GM12878 (cell line): ENCODE results near the gene P3H3. TPM values are rescaled to one million over a fixed set of nuclear protein-coding genes. Genes with fewer than 3 reads are reported as not detected.

ENCODE experiments used
- ATAC-seq: fragments of 200-7000 bp; cut with Tn5 transposase; 3 replicates; pipeline ENCODE4 v1.9.1; 2020; ENCODE audit warnings: mild to moderate bottlenecking, moderate library complexity
- BruUV-seq: library from RNA; stranded (reverse); fragments of 400-500 nt; replicated peaks from 2 replicates; lab custom pipeline; 2021; lab: Mats Ljungman, UMichigan
- CTCF ChIA-PET: fragments of 300-600 bp; sonication (Branson Sonifier 250); formaldehyde crosslinking; extraction: SDS; loops from one replicate; lab custom pipeline; 2021; ENCODE audit warnings: inconsistent platforms; lab: Yijun Ruan, JAX
- POLR2A ChIA-PET: fragments of 350-600 bp; formaldehyde crosslinking; extraction: SDS; loops from one replicate; lab custom pipeline; 2021; ENCODE audit warnings: inconsistent platforms; lab: Charles Lee
- RAD21 ChIA-PET: fragments of 300-600 bp; sonication (Branson Sonifier 250); formaldehyde crosslinking; loops from one replicate; lab custom pipeline; 2023; ENCODE audit warnings: antibody characterized with exemption; ENCODE audit not compliant: unreplicated experiment; lab: Charles Lee
- SMC1A ChIA-PET: fragments of 300-600 bp; sonication (Branson Sonifier 250); formaldehyde crosslinking; loops from one replicate; lab custom pipeline; 2023; ENCODE audit not compliant: unreplicated experiment, uncharacterized antibody; lab: Charles Lee
- DNase-seq: peaks from one replicate; pipeline ENCODE4 v3.0.0-alpha.2; 2011; ENCODE audit warnings: low read depth, low spot score
- FAIRE-seq: peaks from 3 replicates; lab custom pipeline; 2011; peaks lifted over from hg19 to GRCh38; lab: Jason Lieb, UNC
- H2AFZ ChIP-seq: 2 replicates; pipeline ENCODE4 v1.6.0; 2011; ENCODE audit warnings: low read depth, low read length, control low read depth; ENCODE audit not compliant: control insufficient read depth
- H3K27ac ChIP-seq: 2 replicates; pipeline ENCODE4 v1.5.1; 2011; ENCODE audit warnings: control low read depth; ENCODE audit not compliant: control insufficient read depth, insufficient read depth
- H3K27me3 ChIP-seq, 2 experiments: replicated peaks in 1 of 2; 2 replicates each; pipeline versions ENCODE4 v1.6.0 to v1.6.1; 2011; ENCODE audit warnings: low read length in 1 of 2; ENCODE audit not compliant: control insufficient read depth in 2 of 2, insufficient read depth in 2 of 2
- H3K36me3 ChIP-seq, 2 experiments: 2 replicates each; pipeline ENCODE4 v1.5.1; 2011; ENCODE audit warnings: low read length in 1 of 2; ENCODE audit not compliant: control insufficient read depth in 2 of 2, insufficient read depth in 2 of 2
- H3K4me1 ChIP-seq: 2 replicates; pipeline ENCODE4 v1.6.1; 2011; ENCODE audit warnings: mild to moderate bottlenecking, low read length, moderate library complexity, mixed read lengths; ENCODE audit not compliant: control insufficient read depth, insufficient read depth
- H3K4me2 ChIP-seq: 2 replicates; pipeline ENCODE4 v1.6.0; 2011; ENCODE audit warnings: control low read depth; ENCODE audit not compliant: control insufficient read depth, insufficient read depth
- H3K4me3 ChIP-seq: fragments of 200-600 bp; sonication (generic); 2 replicates; pipeline ENCODE4 v1.5.1; 2016
- H3K79me2 ChIP-seq: 2 replicates; pipeline ENCODE4 v1.6.0; 2011; ENCODE audit warnings: low read length; ENCODE audit not compliant: control insufficient read depth, insufficient read depth
- H3K9ac ChIP-seq: 2 replicates; pipeline ENCODE4 v1.8.0; 2011; ENCODE audit warnings: low read length, control low read depth, mixed read lengths; ENCODE audit not compliant: control insufficient read depth, insufficient read depth
- H3K9me3 ChIP-seq: replicated peaks from 3 replicates; pipeline ENCODE4 v1.5.1; 2011; ENCODE audit warnings: mild to moderate bottlenecking, low read length; ENCODE audit not compliant: control insufficient read depth, insufficient read depth
- H4K20me1 ChIP-seq: 2 replicates; pipeline ENCODE4 v1.6.0; 2011; ENCODE audit not compliant: control insufficient read depth, insufficient read depth
- ASH2L ChIP-seq: fragments of 300-600, 200-600 bp; sonication (generic); IDR thresholded peaks from 2 replicates; pipeline ENCODE4 v1.6.1; 2017; ENCODE audit warnings: low read depth, mild to moderate bottlenecking, borderline replicate concordance
- EED ChIP-seq: sonication (generic); IDR thresholded peaks from 2 replicates; pipeline ENCODE4 v1.6.1; 2016; ENCODE audit warnings: antibody characterized with exemption, low read depth
- EP300 ChIP-seq, 2 experiments: fragments of 150-350 bp in 1 of 2; IDR thresholded peaks; 2 replicates each; pipeline ENCODE4 v1.6.1; 2011 to 2012; ENCODE audit warnings: low read depth in 2 of 2, low read length in 2 of 2, borderline replicate concordance in 1 of 2, improper control_type of control experiment in 1 of 2, inconsistent platforms in 1 of 2; ENCODE audit not compliant: control insufficient read depth in 1 of 2
- ETV6 ChIP-seq, 2 experiments: fragments of 450-650 bp in 1 of 2; IDR thresholded peaks in 1 of 2; conservative IDR thresholded peaks in 1 of 2; 2 replicates each; pipeline ENCODE4 v1.6.1; 2014; ENCODE audit warnings: antibody characterized with exemption in 1 of 2, borderline replicate concordance in 1 of 2, low read depth in 1 of 2, mild to moderate bottlenecking in 1 of 2, moderate library complexity in 1 of 2
- IRF4 ChIP-seq: IDR thresholded peaks from 2 replicates; pipeline ENCODE4 v1.6.1; 2011; ENCODE audit warnings: low read depth, low read length
- JUNB ChIP-seq: IDR thresholded peaks from 2 replicates; pipeline ENCODE4 v1.6.1; 2016; ENCODE audit warnings: antibody characterized with exemption, mild to moderate bottlenecking
- POLR2AphosphoS5 ChIP-seq: IDR thresholded peaks from 2 replicates; pipeline ENCODE4 v1.6.1; 2011; ENCODE audit warnings: mild to moderate bottlenecking, low read length, inconsistent platforms
- RB1 ChIP-seq: fragments of 450-650 bp; formaldehyde crosslinking; IDR thresholded peaks from 2 replicates; pipeline ENCODE4 v1.6.1; 2017; ENCODE audit warnings: mild to moderate bottlenecking, borderline replicate concordance
- SMARCA5 ChIP-seq: fragments of 450-650 bp; IDR thresholded peaks from 2 replicates; pipeline ENCODE4 v1.6.1; 2017; ENCODE audit warnings: mild to moderate bottlenecking
- SREBF1 ChIP-seq: IDR thresholded peaks from 2 replicates; pipeline ENCODE4 v1.6.1; 2012; ENCODE audit warnings: mild to moderate bottlenecking, low read length
- TCF3 ChIP-seq: IDR thresholded peaks from 2 replicates; pipeline ENCODE4 v1.6.1; 2012; ENCODE audit warnings: low read depth, mild to moderate bottlenecking, low read length, borderline replicate concordance; ENCODE audit not compliant: insufficient read depth
- WGBS: methylation state at CpG from one replicate; pipeline ENCODE4 v1.1.6; 2016; ENCODE audit warnings: low lambda C conversion rate; ENCODE audit not compliant: insufficient replicate concordance, insufficient coverage; ENCODE audit errors: missing lambda C conversion rate; 5-methylcytosine and 5-hydroxymethylcytosine counted together
- in situ Hi-C: fragments of 300-500 bp; cut with MboI; formaldehyde crosslinking; loops from 9 replicates; pipeline ENCODE4 v1.14.3; 2018; ENCODE audit warnings: mixed read lengths
- intact Hi-C: fragments of 100-400 bp; cut with micrococcal nuclease; formaldehyde crosslinking; loops from one replicate; pipeline ENCODE4 v1.14.2; 2022; ENCODE audit not compliant: unreplicated experiment
- polyA plus RNA-seq, 11 experiments: library from polyadenylated mRNA; depleted of rRNA in 4 of 11; unstranded in 6 of 11; stranded (reverse) in 5 of 11; fragments of >200 nt; fragmentation: Nextera tagmentation in 4 of 11; fragmentation: Illumina TruSeq in 1 of 11; extraction: Ambion mirVana in 4 of 11; extraction: Trizol in 1 of 11; gene quantifications; 1 replicate in 1 of 11; 2 replicates in 10 of 11; pipeline versions ENCODE4 v1.2.1 to v1.2.3, GENCODE V29; 2011 to 2016; ENCODE audit warnings: inconsistent platforms in 2 of 11, missing spikeins in 2 of 11, low read depth in 1 of 11
- total RNA-seq, 4 experiments: library from RNA; depleted of rRNA in 3 of 4; stranded (reverse); fragments of >200 nt in 3 of 4; fragmentation: Illumina TruSeq in 1 of 4; extraction: Trizol in 1 of 4; gene quantifications; 2 replicates each; pipeline versions ENCODE4 v1.2.1 to v1.2.3, GENCODE V29; 2013 to 2021
- TF ChIP-seq, protein P1 (sequence below): IDR thresholded peaks from 2 replicates; pipeline ENCODE4 v1.6.1; 2012; ENCODE audit warnings: mild to moderate bottlenecking, low read depth, low read length
- TF ChIP-seq, protein P2 (sequence below): IDR thresholded peaks from 2 replicates; pipeline ENCODE4 v1.6.1; 2012; ENCODE audit warnings: low read depth, low read length, improper control_type of control experiment
- TF ChIP-seq, protein P3 (sequence below): fragments of 150-350 bp; IDR thresholded peaks from 2 replicates; pipeline ENCODE4 v1.6.1; 2014; ENCODE audit warnings: mild to moderate bottlenecking, low read depth, low read length

The P3H3 gene
- total and polyA plus RNA-seq, 10 of the 15 experiments (the other 5 are each of a cell fraction or from before 2014, with no cell fraction given), result 0.03 to 0.21 (median 0.05) TPM; not detected in 7

DNA sequence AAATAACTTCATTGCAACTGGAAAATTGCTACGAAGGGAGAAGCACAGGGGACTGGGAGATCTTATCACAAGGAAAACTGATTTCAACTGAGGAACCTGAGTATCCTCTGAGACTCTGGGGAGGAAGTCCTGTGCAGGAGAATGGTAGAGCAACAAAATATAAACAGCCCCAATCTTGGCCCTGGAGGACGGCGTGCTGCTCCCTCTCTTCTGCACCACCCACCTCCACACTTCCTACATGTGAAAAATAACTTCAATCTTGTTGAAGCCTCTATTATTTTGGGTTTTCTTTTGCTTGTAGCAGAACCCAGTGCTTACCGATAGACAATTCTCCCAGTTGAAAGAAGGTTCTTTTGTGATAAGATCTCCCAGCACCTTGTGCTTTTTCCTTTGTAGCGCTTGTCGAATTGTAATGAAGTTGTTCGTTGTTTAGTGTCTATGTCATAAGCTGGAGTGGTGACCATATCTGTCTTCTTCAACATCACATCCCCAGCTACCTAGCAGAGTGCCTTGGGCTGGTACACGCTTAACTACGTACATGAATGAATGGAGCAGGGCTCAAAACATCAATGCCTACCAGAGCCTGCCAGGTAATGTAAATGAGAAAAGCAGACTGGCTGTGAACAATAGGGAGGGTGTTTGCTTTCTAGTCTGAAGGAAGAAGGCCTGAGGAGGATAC, 41.7 kb upstream of the P3H3 start:
- Histone ChIP-seq H3K4me3 (no peak overlapping the region), H4K20me1 (no peaks in the 10 kb centered on the region), H3K27ac (no peak overlapping the region), H3K27me3 (no peaks in the 10 kb centered on the region), H3K4me2 (no peak overlapping the region), H2AFZ (no peak overlapping the region), H3K4me1 (0 out of 2 replicates have a peak, but pooled peaks cover 2% of the 10 kb centered on the region), H3K36me3 (no peaks in the 10 kb centered on the region), H3K9ac (no peak overlapping the region), H3K9me3 (no peaks in the 10 kb centered on the region), H3K79me2 (no peaks in the 10 kb centered on the region)
- ATAC-seq (no peak), DNase-seq (no peak), FAIRE-seq (no peak)
- TF ChIP-seq TCF3, result no peak
- TF ChIP-seq, protein P1, sequence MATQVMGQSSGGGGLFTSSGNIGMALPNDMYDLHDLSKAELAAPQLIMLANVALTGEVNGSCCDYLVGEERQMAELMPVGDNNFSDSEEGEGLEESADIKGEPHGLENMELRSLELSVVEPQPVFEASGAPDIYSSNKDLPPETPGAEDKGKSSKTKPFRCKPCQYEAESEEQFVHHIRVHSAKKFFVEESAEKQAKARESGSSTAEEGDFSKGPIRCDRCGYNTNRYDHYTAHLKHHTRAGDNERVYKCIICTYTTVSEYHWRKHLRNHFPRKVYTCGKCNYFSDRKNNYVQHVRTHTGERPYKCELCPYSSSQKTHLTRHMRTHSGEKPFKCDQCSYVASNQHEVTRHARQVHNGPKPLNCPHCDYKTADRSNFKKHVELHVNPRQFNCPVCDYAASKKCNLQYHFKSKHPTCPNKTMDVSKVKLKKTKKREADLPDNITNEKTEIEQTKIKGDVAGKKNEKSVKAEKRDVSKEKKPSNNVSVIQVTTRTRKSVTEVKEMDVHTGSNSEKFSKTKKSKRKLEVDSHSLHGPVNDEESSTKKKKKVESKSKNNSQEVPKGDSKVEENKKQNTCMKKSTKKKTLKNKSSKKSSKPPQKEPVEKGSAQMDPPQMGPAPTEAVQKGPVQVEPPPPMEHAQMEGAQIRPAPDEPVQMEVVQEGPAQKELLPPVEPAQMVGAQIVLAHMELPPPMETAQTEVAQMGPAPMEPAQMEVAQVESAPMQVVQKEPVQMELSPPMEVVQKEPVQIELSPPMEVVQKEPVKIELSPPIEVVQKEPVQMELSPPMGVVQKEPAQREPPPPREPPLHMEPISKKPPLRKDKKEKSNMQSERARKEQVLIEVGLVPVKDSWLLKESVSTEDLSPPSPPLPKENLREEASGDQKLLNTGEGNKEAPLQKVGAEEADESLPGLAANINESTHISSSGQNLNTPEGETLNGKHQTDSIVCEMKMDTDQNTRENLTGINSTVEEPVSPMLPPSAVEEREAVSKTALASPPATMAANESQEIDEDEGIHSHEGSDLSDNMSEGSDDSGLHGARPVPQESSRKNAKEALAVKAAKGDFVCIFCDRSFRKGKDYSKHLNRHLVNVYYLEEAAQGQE, result no peak
- TF ChIP-seq ETV6 (conservative IDR thresholded peaks at IDR 0.05 in 1 of 2, IDR thresholded peaks at IDR 0.05 in 1 of 2; ENCODE audit: borderline replicate concordance in 1 of 2, low read depth in 1 of 2), result no peak
- TF ChIP-seq SMARCA5, result no peak
- no peak for TF ChIP-seq ASH2L
- TF ChIP-seq RB1, result no peak
- TF ChIP-seq EP300 (IDR thresholded peaks at IDR 0.05; ENCODE audit: borderline replicate concordance in 1 of 2, control insufficient read depth in 1 of 2, low read depth in 2 of 2, low read length in 2 of 2), result no peak
- no peak for TF ChIP-seq JUNB
- TF ChIP-seq EED, result no peak
- TF ChIP-seq, protein P2, sequence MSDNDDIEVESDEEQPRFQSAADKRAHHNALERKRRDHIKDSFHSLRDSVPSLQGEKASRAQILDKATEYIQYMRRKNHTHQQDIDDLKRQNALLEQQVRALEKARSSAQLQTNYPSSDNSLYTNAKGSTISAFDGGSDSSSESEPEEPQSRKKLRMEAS, result no peak
- TF ChIP-seq, protein P3, sequence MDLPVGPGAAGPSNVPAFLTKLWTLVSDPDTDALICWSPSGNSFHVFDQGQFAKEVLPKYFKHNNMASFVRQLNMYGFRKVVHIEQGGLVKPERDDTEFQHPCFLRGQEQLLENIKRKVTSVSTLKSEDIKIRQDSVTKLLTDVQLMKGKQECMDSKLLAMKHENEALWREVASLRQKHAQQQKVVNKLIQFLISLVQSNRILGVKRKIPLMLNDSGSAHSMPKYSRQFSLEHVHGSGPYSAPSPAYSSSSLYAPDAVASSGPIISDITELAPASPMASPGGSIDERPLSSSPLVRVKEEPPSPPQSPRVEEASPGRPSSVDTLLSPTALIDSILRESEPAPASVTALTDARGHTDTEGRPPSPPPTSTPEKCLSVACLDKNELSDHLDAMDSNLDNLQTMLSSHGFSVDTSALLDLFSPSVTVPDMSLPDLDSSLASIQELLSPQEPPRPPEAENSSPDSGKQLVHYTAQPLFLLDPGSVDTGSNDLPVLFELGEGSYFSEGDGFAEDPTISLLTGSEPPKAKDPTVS, result no peak
- TF ChIP-seq IRF4, result no peak
- TF ChIP-seq POLR2AphosphoS5, result no peak
- TF ChIP-seq SREBF1, result no peak
- SMC1A ChIA-PET, result interaction anchor here (0.9 to 1.1 kb wide), 2 partner anchors 9 to 10 kb away, joined by 3 to 4 read pairs; no protein-coding TSS in a partner anchor
- intact Hi-C loops (no loop called here), in situ Hi-C loops (no loop called here)
- RAD21 ChIA-PET, result interaction anchor here (1.0 kb wide), 1 partner anchor 27 kb away, joined by 4 read pairs; no protein-coding TSS in a partner anchor
- POLR2A ChIA-PET, result interaction anchor here (0.5 to 0.8 kb wide), 3 partner anchors 22 to 174 kb away, joined by 3 to 7 read pairs (median 3); no protein-coding TSS in a partner anchor
- CTCF ChIA-PET, result interaction anchor here (0.6 to 0.7 kb wide), 2 partner anchors 26 to 34 kb away, joined by 3 read pairs; no protein-coding TSS in a partner anchor
- BruUV-seq, result no TSS peak
- WGBS, result 89% methylated on average over 9 of the region's 9 CpGs
